ENCODE data around the gene VDR. TPM values are rescaled to one million over a fixed set of nuclear protein-coding genes. Genes with fewer than 3 reads are reported as not detected.

Gene VDR
- total RNA-seq, 1 experiment from 2014 or later: 9.5 TPM

DNA sequence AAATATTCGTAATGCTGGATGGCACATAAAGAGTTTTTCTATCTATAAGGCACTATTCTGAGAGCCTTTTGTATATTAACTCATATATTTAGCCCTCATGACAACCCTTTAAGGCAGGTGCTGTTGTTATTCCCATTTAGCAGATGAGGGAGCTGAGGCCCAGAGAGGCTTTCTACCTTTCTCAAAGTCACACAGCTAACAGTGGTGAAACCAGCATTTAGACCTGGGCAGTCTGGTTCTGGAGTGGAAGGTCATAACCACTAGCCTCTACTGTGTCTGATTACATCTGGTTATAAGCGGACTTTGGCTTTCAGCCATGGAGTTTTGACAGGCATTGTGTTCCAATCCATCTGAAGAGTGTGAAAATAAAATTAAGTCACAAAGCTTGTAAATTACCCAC is 43.9 kb downstream of the VDR start:
- CTCF ChIA-PET: no interaction called here
- H3K4me1 ChIP-seq (ENCODE audit: control insufficient read depth in 1 of 2, insufficient read depth in 2 of 2, low read length in 2 of 2): peaks cover 11 to 27% of the 10 kb centered on the region in 2 experiments

More for the DNA sequence above, 43.9 kb downstream of the VDR start:
- no TSS peak for BruUV-seq (replicated peaks)
- RAD21 ChIA-PET (ENCODE audit: low non-redundant PET in 1 of 2, low total read pairs in 2 of 2, uncharacterized antibody in 2 of 2, unreplicated experiment in 2 of 2): no interaction called here
- no peak overlapping the region for H3K4me2 ChIP-seq (ENCODE audit: low read length)
- intact Hi-C loops (cut with micrococcal nuclease): no loop called here
- H3K4me3 ChIP-seq (replicated peaks in 1 of 2; ENCODE audit: low read depth in 1 of 2, low read length in 2 of 2): no peak overlapping the region
- no peak for ATAC-seq
- no peaks in the 10 kb centered on the region for H3K79me2 ChIP-seq (ENCODE audit: insufficient read depth, low read length)
- H4K20me1 ChIP-seq (ENCODE audit: insufficient read depth): no peaks in the 10 kb centered on the region
- H3K36me3 ChIP-seq (ENCODE audit: control insufficient read depth in 1 of 2, insufficient read depth in 2 of 2, low read length in 2 of 2): no peaks in the 10 kb centered on the region
- no peak overlapping the region for H3K9ac ChIP-seq (ENCODE audit: low read length)
- H2AFZ ChIP-seq (ENCODE audit: low read depth, low read length, poor library complexity, severe bottlenecking): no peak overlapping the region
- H3K27ac ChIP-seq (ENCODE audit: low read depth, low read length): no peak overlapping the region
- no peak for TF ChIP-seq TCF7L2 (IDR thresholded peaks at IDR 0.05; ENCODE audit: borderline replicate concordance, extremely low read depth, insufficient read depth, insufficient read length)
- TF ChIP-seq, protein P1, sequence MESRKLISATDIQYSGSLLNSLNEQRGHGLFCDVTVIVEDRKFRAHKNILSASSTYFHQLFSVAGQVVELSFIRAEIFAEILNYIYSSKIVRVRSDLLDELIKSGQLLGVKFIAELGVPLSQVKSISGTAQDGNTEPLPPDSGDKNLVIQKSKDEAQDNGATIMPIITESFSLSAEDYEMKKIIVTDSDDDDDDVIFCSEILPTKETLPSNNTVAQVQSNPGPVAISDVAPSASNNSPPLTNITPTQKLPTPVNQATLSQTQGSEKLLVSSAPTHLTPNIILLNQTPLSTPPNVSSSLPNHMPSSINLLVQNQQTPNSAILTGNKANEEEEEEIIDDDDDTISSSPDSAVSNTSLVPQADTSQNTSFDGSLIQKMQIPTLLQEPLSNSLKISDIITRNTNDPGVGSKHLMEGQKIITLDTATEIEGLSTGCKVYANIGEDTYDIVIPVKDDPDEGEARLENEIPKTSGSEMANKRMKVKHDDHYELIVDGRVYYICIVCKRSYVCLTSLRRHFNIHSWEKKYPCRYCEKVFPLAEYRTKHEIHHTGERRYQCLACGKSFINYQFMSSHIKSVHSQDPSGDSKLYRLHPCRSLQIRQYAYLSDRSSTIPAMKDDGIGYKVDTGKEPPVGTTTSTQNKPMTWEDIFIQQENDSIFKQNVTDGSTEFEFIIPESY (IDR thresholded peaks at IDR 0.05; ENCODE audit: extremely low read depth, insufficient replicate concordance, low read length): no peak
- TF ChIP-seq POLR2AphosphoS5 (IDR thresholded peaks at IDR 0.05; ENCODE audit: low read depth, low read length): no peak
- no peak for TF ChIP-seq POLR2A (IDR thresholded peaks at IDR 0.05; ENCODE audit: borderline replicate concordance, extremely low read depth, insufficient read depth, insufficient read length)
- no peak for TF ChIP-seq FOSL1 (IDR thresholded peaks at IDR 0.05; ENCODE audit: low read depth)
- no peak for TF ChIP-seq ELF1 (IDR thresholded peaks at IDR 0.05; ENCODE audit: borderline replicate concordance, low read depth)
- no peak for TF ChIP-seq CTCF (IDR thresholded peaks at IDR 0.05 in 2 of 3, conservative IDR thresholded peaks at IDR 0.05 in 1 of 3; ENCODE audit: borderline replicate concordance in 1 of 3, insufficient read depth in 1 of 3, low read depth in 2 of 3, low read length in 2 of 3)
- TF ChIP-seq ZFX (IDR thresholded peaks at IDR 0.05): no peak
- TF ChIP-seq EZH2 (IDR thresholded peaks at IDR 0.05): no peak
- TF ChIP-seq EGR1 (IDR thresholded peaks at IDR 0.05; ENCODE audit: low read depth): no peak
- no peak for TF ChIP-seq ATF3 (IDR thresholded peaks at IDR 0.05)
- TF ChIP-seq ZNF274 (IDR thresholded peaks at IDR 0.05; ENCODE audit: low read depth, low read length): no peak
- no peak for TF ChIP-seq RAD21 (IDR thresholded peaks at IDR 0.05; ENCODE audit: low read depth)
- no peak for TF ChIP-seq SP1 (IDR thresholded peaks at IDR 0.05; ENCODE audit: low read depth)
- TF ChIP-seq CEBPB (IDR thresholded peaks at IDR 0.05; ENCODE audit: low read depth): no peak
- no peak for TF ChIP-seq EZH2phosphoT487 (IDR thresholded peaks at IDR 0.05; ENCODE audit: borderline replicate concordance)
- no peak for TF ChIP-seq JUND (IDR thresholded peaks at IDR 0.05)
- TF ChIP-seq CBX3 (IDR thresholded peaks at IDR 0.05; ENCODE audit: low read depth): no peak
- TF ChIP-seq, protein P2, sequence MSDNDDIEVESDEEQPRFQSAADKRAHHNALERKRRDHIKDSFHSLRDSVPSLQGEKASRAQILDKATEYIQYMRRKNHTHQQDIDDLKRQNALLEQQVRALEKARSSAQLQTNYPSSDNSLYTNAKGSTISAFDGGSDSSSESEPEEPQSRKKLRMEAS (IDR thresholded peaks at IDR 0.05): no peak
- POLR2A ChIA-PET: no interaction called here
- H3K9me2 ChIP-seq (ENCODE audit: insufficient read depth): no peaks in the 10 kb centered on the region
- H3K27me3 ChIP-seq (ENCODE audit: insufficient read depth, low read length): no peaks in the 10 kb centered on the region
- H3K9me3 ChIP-seq (ENCODE audit: control insufficient read depth in 1 of 2, insufficient read depth in 1 of 2, low read depth in 1 of 2, low read length in 2 of 2): no peaks in the 10 kb centered on the region
- no peak for DNase-seq (ENCODE audit: low read depth, low spot score)

Measured in HCT116 (cell line).